Ovary (tissue), 9 donors: Measurements from ENCODE around the gene PARVA. TPM values are rescaled to one million over a fixed set of nuclear protein-coding genes. Genes with fewer than 3 reads are reported as not detected.

Source experiments
- DNase-seq, 5 donors: peaks; one replicate each; pipeline ENCODE4 v3.0.0-alpha.2; 2019 to 2020
- H3K27ac ChIP-seq, 2 donors: fragments of 200-600 bp; one replicate each; pipeline versions ENCODE4 v1.5.1 to v1.8.0; 2019 to 2022
- H3K27me3 ChIP-seq: fragments of 200-600 bp; one replicate; pipeline ENCODE4 v1.8.0; 2022
- H3K36me3 ChIP-seq: fragments of 200-600 bp; sonication (generic); one replicate; pipeline ENCODE4 v1.5.1; 2019
- H3K4me1 ChIP-seq: one replicate; pipeline ENCODE4 v1.8.1; 2013; ENCODE audit warnings: mild to moderate bottlenecking, moderate library complexity; ENCODE audit not compliant: insufficient read depth
- H3K4me3 ChIP-seq: fragments of 200-600 bp; sonication (generic); one replicate; pipeline ENCODE4 v1.5.1; 2017
- H3K9me3 ChIP-seq, 2 donors: fragments of 200-600 bp in 1 of 2; sonication (generic) in 1 of 2; one replicate each; pipeline versions ENCODE4 v1.5.1 to v1.8.1; 2013 to 2019; ENCODE audit warnings: mild to moderate bottlenecking in 1 of 2, moderate library complexity in 1 of 2
- EP300 ChIP-seq: sonication (generic); formaldehyde crosslinking; IDR thresholded peaks from one replicate; pipeline ENCODE4 v1.6.1; 2017; ENCODE audit warnings: antibody characterized with exemption
- POLR2A ChIP-seq: fragments of 450-650 bp; IDR thresholded peaks from one replicate; pipeline ENCODE4 v1.6.1; 2017; ENCODE audit warnings: antibody characterized with exemption, mild to moderate bottlenecking, moderate library complexity
- WGBS, 3 donors: extraction: QIAGEN DNeasy Blood & Tissue Kit in 1 of 3; methylation state at CpG; one replicate each; pipeline versions ENCODE4 v1.1.5 to v1.1.7; 2013 to 2017; 5-methylcytosine and 5-hydroxymethylcytosine counted together
- intact Hi-C, 4 donors: fragments of 100-400 bp; cut with DNase I; formaldehyde crosslinking; loops; one replicate each; pipeline versions ENCODE4 v1.11.0 to v1.15.1; 2022 to 2023
- polyA plus RNA-seq, 2 donors: library from polyadenylated mRNA; stranded (reverse); fragments of 200-250 nt in 1 of 2; fragments of 350-450 nt in 1 of 2; fragmentation: Illumina TruSeq in 1 of 2; extraction: RNeasy Lipid Tissue Mini Kit (QIAGEN cat#74804) in 1 of 2; gene quantifications; one replicate each; pipeline ENCODE4 v1.2.3, GENCODE V29; 2013 to 2014
- total RNA-seq, 7 donors: library from RNA; depleted of rRNA in 2 of 7; stranded (reverse); fragments of >200 nt in 2 of 7; fragmentation: NEBNext Ultra II Directional in 3 of 7; extraction: Animal tissue kit (Norgen Biotek cat#: 25700) in 3 of 7; gene quantifications; one replicate each; pipeline versions ENCODE4 v1.1.0 to v1.2.4, GENCODE V29; 2016 to 2023
- TF ChIP-seq, protein P1 (sequence below), 3 donors: fragments of 450-650 bp in 2 of 3; fragments of 200-600 bp in 1 of 3; IDR thresholded peaks; one replicate each; pipeline versions ENCODE4 v1.5.1 to v1.8.0; 2016 to 2022; ENCODE audit warnings: antibody characterized with exemption in 3 of 3, mild to moderate bottlenecking in 1 of 3
- donor health status: DM: no; HTN: no; CAD: no; lungs with moderate emphysema.
- donor health status: DM: no; HTN: no; CAD: no.
- donor health status: Bipolar disorder and iron deficiency.
- donor health status: DM: yes; HTN: yes; CAD: no.
- donor health status: DM: no; HTN: no; CAD: no.
- donor health status: DM: yes; HTN: yes; CAD: no.

PARVA gene
- total and polyA plus RNA-seq, 9 donors = 28.4 to 126 (median 89.8) TPM

DNA sequence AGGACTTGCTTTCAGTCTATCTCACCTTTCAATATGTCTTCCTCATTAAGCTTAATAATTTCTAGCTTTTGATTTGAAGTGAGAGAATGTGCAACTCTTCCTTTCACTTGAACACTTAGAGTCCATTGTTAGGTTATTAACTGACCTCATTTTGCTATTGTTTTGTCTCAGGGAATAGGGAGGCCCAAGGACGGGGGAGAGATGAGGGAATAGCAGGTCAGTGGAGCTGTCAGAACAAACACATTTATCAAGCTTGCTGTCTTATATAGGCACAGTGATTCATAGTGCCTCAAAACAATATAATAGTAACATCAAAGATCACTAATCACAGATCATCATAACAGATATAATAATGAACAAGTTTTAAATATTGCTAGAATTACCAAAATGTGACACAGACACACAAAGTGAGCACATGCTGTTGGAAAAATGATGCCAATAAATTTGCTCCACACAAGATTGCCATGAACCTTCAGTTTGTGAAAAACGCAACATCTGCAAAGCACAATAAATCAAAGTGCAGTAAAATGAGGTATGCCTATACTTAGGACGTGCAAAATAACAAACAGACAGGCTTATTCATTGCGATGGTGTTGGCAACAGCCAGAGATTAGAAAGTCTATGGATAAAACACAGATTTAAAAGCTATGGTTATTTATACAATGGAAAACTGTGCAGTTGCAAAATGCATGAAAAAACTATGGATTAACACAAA lies 190.5 kb downstream of the PARVA start:
- Histone ChIP-seq H3K27ac (no peak overlapping the region), H3K9me3 (no peaks in the 10 kb centered on the region)

DNA sequence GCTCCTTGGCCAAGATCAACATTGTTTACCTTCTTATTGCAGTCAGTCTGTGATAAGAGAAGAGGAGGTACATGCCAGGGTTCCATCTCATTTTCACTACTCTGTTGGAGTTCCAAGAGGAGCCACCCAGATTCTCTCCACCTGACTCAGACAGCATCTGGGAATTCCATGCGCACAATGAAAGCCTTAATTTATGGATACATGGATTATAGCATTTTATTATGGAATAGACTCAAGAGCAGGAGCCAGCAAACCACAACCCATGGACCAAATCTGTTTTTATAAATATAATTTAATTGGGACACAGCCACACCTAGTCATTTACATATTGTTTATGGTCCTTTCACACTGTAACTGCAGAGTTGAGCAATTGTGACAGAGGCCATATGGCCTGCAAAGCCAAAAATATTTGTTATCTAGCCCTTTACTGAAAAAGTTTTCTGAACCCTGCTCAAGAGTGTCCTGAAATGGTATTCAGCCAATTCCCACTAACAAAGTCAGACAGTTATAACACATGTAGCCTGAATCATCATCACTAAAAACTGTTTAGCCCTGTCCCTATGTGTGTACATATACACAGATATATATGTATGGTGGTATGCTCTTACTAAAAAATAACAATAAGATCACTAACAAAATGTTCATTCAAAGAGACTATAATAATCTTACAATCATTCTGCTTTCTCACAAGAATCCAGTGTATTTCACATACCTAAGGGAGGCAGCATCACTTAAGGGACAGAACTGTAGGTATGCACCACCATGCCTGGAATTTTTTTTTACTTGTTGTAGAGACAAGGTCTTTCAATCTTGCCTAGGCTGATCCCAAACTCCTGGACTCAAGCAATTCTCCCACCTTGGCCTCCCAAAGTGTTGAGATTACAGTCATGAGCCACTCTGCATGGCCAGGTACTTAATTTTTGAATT lies 192.4 kb downstream of the PARVA start:
- Histone ChIP-seq H3K36me3 (no peaks in the 10 kb centered on the region), H3K27ac (no peak overlapping the region), H3K4me3 (no peak overlapping the region), H3K9me3 (no peaks in the 10 kb centered on the region), H3K27me3 (no peaks in the 10 kb centered on the region), H3K4me1 (peaks cover 1% of the 10 kb centered on the region)
- intact Hi-C loops = loop anchor here in 1 of 4 donors (1.0 kb wide), 1 partner anchor 28 kb away; no protein-coding TSS in a partner anchor
- DNase-seq = no peak
- WGBS, 3 donors = 54 to 84% (median 55%) methylated on average over 1 of the region's 1 CpG
- TF ChIP-seq EP300 = no peak
- no peak for TF ChIP-seq POLR2A
- TF ChIP-seq, protein P1, sequence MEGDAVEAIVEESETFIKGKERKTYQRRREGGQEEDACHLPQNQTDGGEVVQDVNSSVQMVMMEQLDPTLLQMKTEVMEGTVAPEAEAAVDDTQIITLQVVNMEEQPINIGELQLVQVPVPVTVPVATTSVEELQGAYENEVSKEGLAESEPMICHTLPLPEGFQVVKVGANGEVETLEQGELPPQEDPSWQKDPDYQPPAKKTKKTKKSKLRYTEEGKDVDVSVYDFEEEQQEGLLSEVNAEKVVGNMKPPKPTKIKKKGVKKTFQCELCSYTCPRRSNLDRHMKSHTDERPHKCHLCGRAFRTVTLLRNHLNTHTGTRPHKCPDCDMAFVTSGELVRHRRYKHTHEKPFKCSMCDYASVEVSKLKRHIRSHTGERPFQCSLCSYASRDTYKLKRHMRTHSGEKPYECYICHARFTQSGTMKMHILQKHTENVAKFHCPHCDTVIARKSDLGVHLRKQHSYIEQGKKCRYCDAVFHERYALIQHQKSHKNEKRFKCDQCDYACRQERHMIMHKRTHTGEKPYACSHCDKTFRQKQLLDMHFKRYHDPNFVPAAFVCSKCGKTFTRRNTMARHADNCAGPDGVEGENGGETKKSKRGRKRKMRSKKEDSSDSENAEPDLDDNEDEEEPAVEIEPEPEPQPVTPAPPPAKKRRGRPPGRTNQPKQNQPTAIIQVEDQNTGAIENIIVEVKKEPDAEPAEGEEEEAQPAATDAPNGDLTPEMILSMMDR (IDR thresholded peaks at IDR 0.05) = no peak

More for the DNA sequence above, 190.5 kb downstream of the PARVA start:
- Histone ChIP-seq H3K27me3 (no peaks in the 10 kb centered on the region), H3K4me1 (peaks cover 1% of the 10 kb centered on the region), H3K4me3 (no peak overlapping the region), H3K36me3 (no peaks in the 10 kb centered on the region)
- DNase-seq = no peak
- TF ChIP-seq EP300 (no peak), POLR2A (no peak)
- TF ChIP-seq, protein P1 (IDR thresholded peaks at IDR 0.05) = no peak
- intact Hi-C loops = no loop called here
- 36 to 52% (median 45%) methylated on average over 4 of the region's 4 CpGs for WGBS, 3 donors

DNA sequence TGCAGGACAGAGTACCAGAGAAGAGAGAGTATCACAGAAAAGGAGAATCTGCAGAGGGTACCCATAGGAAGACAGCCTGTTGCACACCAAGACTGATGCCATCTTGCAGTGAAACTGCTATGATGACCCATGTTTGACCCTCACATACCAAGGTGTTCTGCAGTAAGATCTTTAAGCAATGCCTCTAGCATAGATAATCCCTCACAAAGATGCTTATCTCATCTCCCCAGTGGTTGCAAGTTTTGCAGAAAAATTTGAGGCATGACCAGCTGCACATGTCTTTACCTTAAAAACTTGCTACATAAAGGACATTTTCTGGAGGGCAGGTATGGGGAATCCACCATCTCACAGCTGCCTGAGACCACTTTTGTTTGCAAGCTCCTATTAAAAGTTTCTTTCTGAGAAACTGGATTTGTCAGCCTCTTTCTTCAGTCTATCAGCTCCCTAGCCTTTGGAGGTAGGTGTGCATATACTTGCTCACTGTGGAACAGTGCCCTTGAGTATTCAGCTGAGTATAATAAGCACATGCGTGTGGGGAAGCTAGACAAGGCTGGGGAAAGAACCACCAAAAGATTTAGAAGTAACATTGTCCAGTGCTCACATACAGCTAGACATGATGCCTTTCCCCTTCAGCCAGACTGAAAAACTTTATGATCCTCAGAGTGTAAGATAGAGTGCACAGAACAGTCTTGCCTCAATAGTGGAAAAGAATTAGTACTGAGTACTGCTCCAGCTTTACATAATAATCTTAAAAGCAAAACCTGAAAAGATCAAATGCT lies 196.5 kb downstream of the PARVA start:
- TF ChIP-seq EP300 (no peak), POLR2A (no peak)
- TF ChIP-seq, protein P1 (IDR thresholded peaks at IDR 0.05) = no peak
- intact Hi-C loops = no loop called here
- WGBS, 3 donors = 83 to 89% (median 88%) methylated on average over 1 of the region's 1 CpG

More for the DNA sequence above, 196.5 kb downstream of the PARVA start:
- Histone ChIP-seq H3K9me3 (no peaks in the 10 kb centered on the region), H3K36me3 (no peaks in the 10 kb centered on the region), H3K27ac (no peak overlapping the region), H3K4me1 (no peaks in the 10 kb centered on the region), H3K4me3 (no peak overlapping the region), H3K27me3 (no peaks in the 10 kb centered on the region)
- DNase-seq = no peak
